ENCODE data around the gene APBA3. TPM values are rescaled to one million over a fixed set of nuclear protein-coding genes. Genes with fewer than 3 reads are reported as not detected.

Gene APBA3
- total RNA-seq, 1 donor from 2014 or later, result 20.6 TPM

DNA sequence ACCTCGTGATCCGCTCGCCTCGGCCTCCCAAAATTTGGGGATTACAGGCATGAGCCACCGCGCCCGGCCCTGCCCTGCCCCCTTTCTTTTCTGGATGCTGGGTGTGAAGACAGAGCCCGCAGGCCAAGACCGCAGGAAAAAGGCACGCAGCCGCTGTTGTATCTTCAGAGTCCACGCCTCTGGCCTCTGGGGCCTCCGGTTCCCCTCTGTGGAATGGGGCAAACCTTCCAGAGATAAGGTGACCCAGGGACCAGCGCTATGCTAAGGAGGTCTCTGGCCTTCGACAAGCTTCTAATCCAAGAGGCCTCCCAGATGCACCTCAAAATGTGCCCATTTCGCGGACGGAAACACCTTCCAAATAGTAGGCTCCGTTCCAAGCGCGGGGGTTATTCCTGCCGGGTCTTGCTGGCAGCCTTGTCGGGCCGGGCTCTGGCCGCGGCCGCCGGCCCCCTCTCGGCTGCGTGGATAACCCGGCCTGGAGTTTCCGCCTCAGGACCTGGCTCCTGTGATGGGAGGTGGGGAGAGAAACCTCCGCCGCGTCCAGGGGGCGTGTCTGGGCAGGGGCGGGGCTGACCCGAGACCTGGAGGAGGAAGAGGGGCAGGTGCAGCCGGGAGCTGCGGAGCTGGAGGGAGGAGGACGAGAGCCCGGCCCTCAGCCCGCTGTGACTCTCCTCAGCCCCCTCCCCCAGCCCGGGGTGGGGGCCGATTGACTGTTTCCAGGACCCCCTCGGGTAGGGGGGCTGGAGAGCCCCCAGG lies 40.2 kb downstream of the APBA3 start:
- DNase-seq (ENCODE audit: low read depth in 2 of 2), result peak; percentile 84 to 89

DNA sequence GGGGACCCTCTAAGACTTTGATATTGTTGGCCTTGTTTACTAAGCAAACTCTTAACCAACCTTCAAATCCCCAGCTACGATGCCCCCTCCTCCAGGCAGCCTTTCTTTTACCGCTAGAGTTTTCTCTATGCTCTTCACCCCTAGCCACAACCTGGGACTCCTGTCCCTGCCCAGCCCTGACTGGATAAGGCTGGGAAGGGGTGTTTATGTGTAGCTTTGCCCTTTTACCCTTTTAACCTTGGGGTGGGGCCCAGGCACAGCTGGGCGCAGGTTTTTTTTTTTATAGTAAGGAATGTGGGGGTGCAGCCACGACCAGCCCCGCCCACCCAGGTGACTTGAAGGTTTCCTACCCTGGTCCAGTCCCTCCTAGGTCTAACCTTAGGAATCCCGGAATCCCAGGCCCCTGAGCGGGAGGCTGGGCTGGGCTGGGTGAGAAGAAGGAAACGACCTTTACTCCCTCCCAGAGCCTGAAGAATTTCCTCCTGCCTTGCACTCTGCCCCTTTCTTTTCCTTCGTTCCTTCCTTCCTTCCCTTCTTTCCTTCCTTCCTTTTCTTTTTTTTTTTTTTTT lies 41.1 kb downstream of the APBA3 start:
- no peak for DNase-seq (ENCODE audit: low read depth in 2 of 2)

DNA sequence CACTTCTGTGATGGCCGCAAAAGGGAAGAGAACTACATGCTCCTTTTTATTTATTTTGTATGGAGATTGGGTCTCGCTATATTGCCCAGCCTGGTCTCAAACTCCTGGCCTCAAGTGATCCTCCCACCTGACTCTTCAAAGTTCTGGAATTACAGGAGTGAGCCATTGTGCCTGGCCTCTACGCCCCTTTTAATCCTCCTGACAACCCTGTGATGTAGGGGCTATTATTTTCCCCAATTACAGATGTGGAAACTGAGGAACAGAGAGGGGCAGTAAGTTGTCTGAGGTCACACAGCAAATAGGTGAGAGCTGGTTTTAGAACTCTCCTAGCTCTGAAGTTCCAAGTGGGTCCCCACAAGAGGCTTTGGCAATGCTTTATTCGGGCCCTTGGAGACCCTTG lies 41.6 kb downstream of the APBA3 start:
- DNase-seq (ENCODE audit: low read depth in 2 of 2), result no peak

DNA sequence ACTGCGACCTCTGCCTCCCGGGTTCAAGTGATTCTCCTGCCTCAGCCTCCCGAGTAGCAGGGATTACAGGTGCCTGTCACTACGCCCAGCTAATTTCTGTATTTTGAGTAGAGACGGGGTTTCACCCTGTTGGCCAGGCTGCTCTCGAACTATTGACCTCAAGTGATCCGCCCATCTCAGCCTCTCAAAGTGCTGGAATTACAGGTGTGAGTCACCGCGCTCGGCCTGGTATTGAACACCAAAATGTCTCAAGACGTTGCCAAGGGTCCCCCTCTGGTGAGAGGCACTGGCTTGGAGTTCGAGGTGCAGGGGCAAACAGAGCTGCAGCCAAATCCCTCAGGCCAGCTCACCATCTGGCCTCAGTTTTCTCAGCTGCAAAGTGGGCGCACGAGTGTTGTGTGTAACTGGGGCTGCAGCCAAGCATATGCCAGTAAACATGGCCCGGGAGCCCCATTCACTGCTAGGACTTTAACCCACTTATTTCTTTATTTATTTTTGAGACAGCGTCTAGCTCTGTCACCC lies 45.3 kb downstream of the APBA3 start:
- DNase-seq (ENCODE audit: low read depth in 2 of 2), result no peak

DNA sequence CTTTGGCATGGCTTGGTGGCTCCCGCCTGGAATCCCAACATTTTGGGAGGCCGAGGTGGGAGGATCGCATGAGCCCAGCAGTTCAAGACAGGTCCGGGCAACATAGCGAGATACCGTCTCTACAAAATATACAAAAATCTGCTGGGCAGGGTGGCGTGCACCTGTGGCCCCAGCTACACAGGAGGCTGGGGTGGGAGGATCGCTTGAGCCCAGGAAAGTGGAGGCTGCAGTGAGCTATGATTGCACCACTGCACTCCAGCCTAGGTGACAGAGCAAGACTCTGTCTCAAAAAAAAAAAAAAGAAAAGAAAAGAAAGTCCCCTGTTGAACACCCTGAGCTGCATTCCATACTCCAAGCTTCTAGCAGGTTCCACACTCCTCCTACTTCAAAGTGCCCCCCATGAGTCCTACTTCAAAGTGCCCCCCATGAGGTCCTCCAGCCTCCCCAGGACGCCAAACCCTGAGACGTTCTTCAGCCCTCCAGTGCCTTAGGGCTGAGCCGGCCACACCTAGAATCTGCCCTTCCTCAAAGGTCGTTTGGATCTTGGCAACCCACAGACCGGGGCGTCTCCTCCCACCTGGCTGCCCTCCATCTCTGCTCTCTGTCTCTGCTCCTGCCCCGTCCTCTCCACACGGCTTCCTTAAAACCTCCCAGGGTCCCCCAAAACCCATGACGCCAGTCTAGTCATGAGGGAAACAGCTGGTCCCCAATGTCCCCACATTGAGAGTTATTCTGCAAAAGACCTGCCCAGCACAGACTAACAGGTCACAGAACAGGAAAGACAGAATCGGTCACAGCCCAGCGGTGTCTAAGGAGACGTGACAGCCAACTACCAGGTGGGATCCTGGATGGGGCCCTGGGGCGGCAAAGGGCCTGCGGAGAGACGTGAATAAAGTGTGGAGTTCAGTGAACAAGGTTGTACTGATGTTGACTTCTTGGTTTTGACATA lies 48.6 kb downstream of the APBA3 start:
- DNase-seq (ENCODE audit: low read depth in 2 of 2), result no peak

DNA sequence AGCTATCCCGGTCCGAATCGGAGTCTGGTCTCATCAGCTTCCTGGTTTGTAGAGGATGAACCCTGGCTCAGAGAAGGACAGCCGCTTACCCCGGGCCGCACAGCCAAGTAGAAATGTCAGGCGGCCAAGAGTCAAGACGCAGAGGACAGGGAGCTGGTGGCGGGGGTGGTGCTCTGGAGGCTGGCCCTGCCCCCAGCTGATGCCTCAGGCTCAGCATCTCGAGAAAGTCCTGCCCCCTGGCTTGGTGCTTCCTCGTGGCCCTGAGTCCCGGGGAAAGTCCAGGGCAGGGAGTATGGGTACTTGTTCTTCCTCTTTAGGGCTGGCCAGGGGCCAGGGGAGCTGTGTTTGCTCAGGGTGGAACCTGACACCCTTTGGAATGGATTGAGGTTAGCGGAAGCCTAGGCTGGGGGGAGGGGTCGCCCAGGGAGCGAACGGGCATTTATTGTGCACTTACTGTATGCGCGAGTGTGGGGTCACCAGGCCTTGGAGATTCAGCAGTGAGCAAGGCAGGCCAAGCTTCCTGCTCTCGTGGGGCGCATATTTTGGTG lies 51.2 kb downstream of the APBA3 start:
- DNase-seq (ENCODE audit: low read depth in 2 of 2), result no peak

DNA sequence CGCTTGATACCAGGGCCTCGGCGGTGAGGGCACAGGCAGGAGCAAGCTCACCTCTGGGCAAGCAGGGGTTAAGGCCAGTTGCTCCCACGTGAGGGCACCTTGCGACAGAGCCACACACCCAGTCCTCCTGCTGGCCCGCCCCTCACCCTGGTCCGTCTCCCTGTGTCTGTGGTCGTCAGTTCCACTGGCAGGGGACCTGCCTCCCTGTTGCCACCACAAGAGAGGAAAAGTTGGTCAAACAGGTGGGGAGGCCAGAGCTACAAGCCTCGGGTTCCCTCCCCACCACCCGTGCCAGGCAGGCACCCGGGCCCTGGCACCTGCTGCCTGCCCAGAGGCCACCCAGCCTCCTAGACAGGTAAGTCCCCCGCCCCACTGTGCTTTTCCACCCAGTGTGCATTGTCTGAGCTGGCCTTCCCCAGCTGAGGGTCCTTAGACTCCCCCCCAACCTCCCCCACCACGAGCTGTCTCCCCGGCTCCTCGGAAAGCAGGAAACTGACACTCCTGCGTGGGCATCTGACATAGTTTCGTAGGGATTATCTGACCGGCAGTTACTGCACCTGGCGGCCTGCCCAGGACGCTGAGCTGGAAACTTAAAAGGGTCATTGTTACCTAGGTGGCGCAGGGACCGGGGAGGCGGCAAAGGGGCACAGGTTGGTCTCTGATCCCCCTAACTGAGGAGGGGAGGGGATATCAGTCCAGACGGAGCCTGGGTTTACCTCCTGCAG lies 53.1 kb downstream of the APBA3 start, which contains the start of gene TJP3:
TJP3 (plus strand) TSS at position 178 of the 725 bp plus-strand sequence. CDS start 20,049 bp downstream, outside the sequence.
- DNase-seq (ENCODE audit: low read depth in 2 of 2), result no peak

DNA sequence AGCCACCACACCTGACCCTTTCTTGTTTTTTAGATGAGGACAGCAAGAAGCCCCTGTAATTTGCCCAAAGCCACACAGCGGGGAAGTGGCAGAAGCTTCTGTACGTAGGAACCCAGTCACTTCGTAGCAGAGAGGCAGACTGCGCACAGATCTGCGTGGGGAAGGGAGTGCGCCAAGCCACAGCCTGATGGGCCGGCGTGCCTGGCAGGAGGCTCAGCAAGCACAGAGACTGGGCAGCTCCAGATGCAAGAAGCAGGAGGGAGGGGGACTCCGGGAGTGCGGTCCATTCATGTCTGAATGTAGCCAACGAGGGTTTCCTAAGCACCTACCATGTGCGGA lies 53.7 kb downstream of the APBA3 start:
- DNase-seq (ENCODE audit: low read depth in 2 of 2), result no peak

DNA sequence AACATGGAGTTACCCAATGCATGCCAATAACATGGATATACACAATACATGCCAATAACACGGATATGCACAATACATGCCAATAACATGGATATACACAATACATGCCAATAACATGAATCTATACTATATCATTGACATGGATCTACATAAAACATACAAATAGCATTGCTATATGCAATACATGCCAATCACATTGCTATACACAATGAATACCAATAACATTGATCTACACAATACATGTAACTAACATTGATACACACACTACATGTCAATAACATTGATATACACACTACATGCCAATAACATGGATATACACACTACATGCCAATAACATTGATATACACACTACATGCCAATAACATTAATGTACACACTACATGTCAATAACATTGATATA lies 60.3 kb downstream of the APBA3 start:
- DNase-seq (ENCODE audit: low read depth in 2 of 2), result no peak

Other genes with a start within 250 kb of the APBA3 start
- not detected in 2 replicates for gene TEKTIP1, start 222.5 kb downstream of the APBA3 start, total RNA-seq
- 47.5 and 84.7 TPM in 2 replicates for gene MFSD12, start 204.1 kb downstream of the APBA3 start, total RNA-seq
- 59.1 and 60.5 TPM in 2 replicates for gene HMG20B, start 188.7 kb downstream of the APBA3 start, total RNA-seq
- 0.20 and 0.65 TPM in 2 replicates for gene GIPC3, start 176.2 kb downstream of the APBA3 start, total RNA-seq
- gene TBXA2R, start 154.8 kb downstream of the APBA3 start, total RNA-seq, result 0.99 and 1.5 TPM in 2 replicates
- 15.3 and 21.6 TPM in 2 replicates for gene CACTIN, start 134.9 kb downstream of the APBA3 start, total RNA-seq
- gene PIP5K1C, start 61.2 kb downstream of the APBA3 start, total RNA-seq, result 19.0 and 28.0 TPM in 2 replicates
- gene TJP3, start 53.3 kb downstream of the APBA3 start, total RNA-seq, result not detected in 2 replicates
- gene MRPL54, start 990 bp upstream of the APBA3 start, total RNA-seq, result 61.1 and 61.2 TPM in 2 replicates
- not detected in 2 replicates for gene RAX2, start 10.5 kb upstream of the APBA3 start, total RNA-seq
- 0.20 and 0.22 TPM in 2 replicates for gene MATK, start 24.7 kb upstream of the APBA3 start, total RNA-seq
- not detected in 2 replicates for gene ZFR2, start 107.3 kb upstream of the APBA3 start, total RNA-seq
- not detected in 2 replicates for gene ATCAY, start 119.0 kb upstream of the APBA3 start, total RNA-seq
- gene NMRK2, start 171.4 kb upstream of the APBA3 start, total RNA-seq, result not detected in 2 replicates
- 103 and 113 TPM in 2 replicates for gene DAPK3, start 209.4 kb upstream of the APBA3 start, total RNA-seq
- gene EEF2, start 223.8 kb upstream of the APBA3 start, total RNA-seq, result 1,904 and 2,063 TPM in 2 replicates
- 19.6 and 21.6 TPM in 2 replicates for gene PIAS4, start 246.0 kb upstream of the APBA3 start, total RNA-seq

All from lung microvascular endothelial cell (primary cell).